Measurements from ENCODE around the gene CFAP97D1. TPM values are rescaled to one million over a fixed set of nuclear protein-coding genes. Genes with fewer than 3 reads are reported as not detected.

Gene CFAP97D1
- total RNA-seq, 1 donor from 2014 or later = not detected

- TF ChIP-seq CTCF (IDR thresholded peaks at IDR 0.05; ENCODE audit: insufficient read depth, low read length, severe bottlenecking) = no peak
- no peaks in the 10 kb centered on the region for H3K27me3 ChIP-seq (ENCODE audit: control insufficient read depth, insufficient read depth, low read length)
- FAIRE-seq = no peak
- peaks cover 6% of the 10 kb centered on the region for H3K36me3 ChIP-seq (ENCODE audit: control insufficient read depth, insufficient read depth, low read length)
- DNase-seq (ENCODE audit: low read depth) = no peak
- H3K4me3 ChIP-seq (ENCODE audit: low read depth, low read length) = no peak overlapping the region
Observed at GRCh38 chr17:43803758-43804157, 23.5 kb downstream of the CFAP97D1 start.

- FAIRE-seq (no peak), DNase-seq (ENCODE audit: low read depth) (no peak)
- peaks cover 8% of the 10 kb centered on the region for H3K36me3 ChIP-seq (ENCODE audit: control insufficient read depth, insufficient read depth, low read length)
- no peak for TF ChIP-seq CTCF (IDR thresholded peaks at IDR 0.05; ENCODE audit: insufficient read depth, low read length, severe bottlenecking)
- H3K27me3 ChIP-seq (ENCODE audit: control insufficient read depth, insufficient read depth, low read length) = no peaks in the 10 kb centered on the region
- no peak overlapping the region for H3K4me3 ChIP-seq (ENCODE audit: low read depth, low read length)
Observed at GRCh38 chr17:43805117-43805516, 24.9 kb downstream of the CFAP97D1 start.

GRCh38 chr17:43808076-43808475 is 27.8 kb downstream of the CFAP97D1 start:
- no peak overlapping the region for H3K4me3 ChIP-seq (ENCODE audit: low read depth, low read length)
- DNase-seq (ENCODE audit: low read depth) (no peak), FAIRE-seq (peak; percentile 58)
- TF ChIP-seq CTCF (IDR thresholded peaks at IDR 0.05; ENCODE audit: insufficient read depth, low read length, severe bottlenecking) = no peak
- peaks cover 11% of the 10 kb centered on the region for H3K36me3 ChIP-seq (ENCODE audit: control insufficient read depth, insufficient read depth, low read length)
- H3K27me3 ChIP-seq (ENCODE audit: control insufficient read depth, insufficient read depth, low read length) = no peaks in the 10 kb centered on the region

GRCh38 chr17:43809121-43809520 is 28.9 kb downstream of the CFAP97D1 start:
- Histone ChIP-seq H3K36me3 (ENCODE audit: control insufficient read depth, insufficient read depth, low read length) (peaks cover 16% of the 10 kb centered on the region), H3K4me3 (ENCODE audit: low read depth, low read length) (no peak overlapping the region), H3K27me3 (ENCODE audit: control insufficient read depth, insufficient read depth, low read length) (no peaks in the 10 kb centered on the region)
- no peak for TF ChIP-seq CTCF (IDR thresholded peaks at IDR 0.05; ENCODE audit: insufficient read depth, low read length, severe bottlenecking)
- DNase-seq (ENCODE audit: low read depth) (no peak), FAIRE-seq (no peak)

GRCh38 chr17:43810226-43810715 is 30.0 kb downstream of the CFAP97D1 start:
- FAIRE-seq = no peak

More at GRCh38 chr17:43810226-43810715, 30.0 kb downstream of the CFAP97D1 start:
- no peak overlapping the region for H3K4me3 ChIP-seq (ENCODE audit: low read depth, low read length)
- TF ChIP-seq CTCF (IDR thresholded peaks at IDR 0.05; ENCODE audit: insufficient read depth, low read length, severe bottlenecking) = no peak
- H3K27me3 ChIP-seq (ENCODE audit: control insufficient read depth, insufficient read depth, low read length) = no peaks in the 10 kb centered on the region
- H3K36me3 ChIP-seq (ENCODE audit: control insufficient read depth, insufficient read depth, low read length) = peaks cover 16% of the 10 kb centered on the region
- no peak for DNase-seq (ENCODE audit: low read depth)

Data from bronchial epithelial cell (primary cell).